IPS-18c (cell line): ENCODE results near the gene LRBA.
"Not testable (repeated sequence)": the region's sequence is repeated elsewhere in the genome, so short reads cannot be mapped to it uniquely, and the experiment has no call there.

ENCODE experiments used
- H3K4me3 ChIP-seq: 2 replicates; pipeline ENCODE4 v1.7.0; 2013; ENCODE audit warnings: low read depth, mild to moderate bottlenecking, low read length, moderate library complexity; ENCODE audit not compliant: insufficient read depth
- H3K9me3 ChIP-seq: one replicate; pipeline ENCODE4 v1.6.1; 2013; ENCODE audit warnings: mild to moderate bottlenecking, low read length, moderate library complexity; ENCODE audit not compliant: control insufficient read depth, insufficient read depth

LRBA gene

GRCh38 chr4:150931796-150932195, 83.3 kb downstream of the LRBA start:
- H3K9me3 ChIP-seq, result no peaks in the 10 kb centered on the region

DNA sequence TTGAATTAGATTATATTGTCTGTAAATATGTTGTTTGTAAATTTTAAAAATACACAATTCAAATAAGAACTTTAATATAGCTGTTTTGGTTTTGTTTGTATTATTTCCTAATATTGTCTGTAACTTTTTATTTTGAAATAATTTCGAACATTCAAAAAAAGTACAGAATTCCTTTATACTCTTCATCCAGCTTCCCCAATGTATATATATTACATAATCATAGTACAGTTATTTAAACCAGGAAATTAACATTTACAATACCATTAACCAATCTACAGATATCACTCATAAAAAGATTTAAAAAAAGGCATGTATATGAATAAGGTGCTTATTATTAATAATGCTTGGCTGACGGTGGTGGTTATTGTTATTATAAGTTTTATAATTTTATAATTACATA, 84.1 kb downstream of the LRBA start:
- Histone ChIP-seq H3K4me3 (no peak overlapping the region), H3K9me3 (no peaks in the 10 kb centered on the region)

More at GRCh38 chr4:150931796-150932195, 83.3 kb downstream of the LRBA start:
- H3K4me3 ChIP-seq, result no peak overlapping the region

GRCh38 chr4:150923945-150924344, 91.1 kb downstream of the LRBA start:
- H3K9me3 ChIP-seq, result no peaks in the 10 kb centered on the region
- no peak overlapping the region for H3K4me3 ChIP-seq

DNA sequence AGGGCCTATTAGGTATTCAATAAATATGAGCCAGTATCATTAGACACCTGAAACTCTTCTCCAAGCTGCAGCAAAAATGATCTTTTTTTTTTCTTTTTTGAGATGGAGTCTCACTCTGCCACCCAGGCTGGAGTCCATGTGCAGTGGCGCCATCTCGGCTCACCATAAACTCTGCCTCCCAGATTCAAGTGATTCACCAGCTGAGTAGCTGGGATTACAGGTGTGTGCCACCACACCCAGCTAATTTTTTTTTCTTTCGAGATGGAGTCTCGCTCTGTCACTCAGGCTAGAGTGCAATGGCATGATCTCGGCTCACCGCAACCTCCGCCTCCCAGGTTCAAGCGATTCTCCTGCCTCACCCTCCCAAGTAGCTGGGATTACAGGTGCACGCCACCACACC, 93.6 kb downstream of the LRBA start:
- H3K4me3 ChIP-seq, H3K9me3 ChIP-seq: not testable (repeated sequence)

DNA sequence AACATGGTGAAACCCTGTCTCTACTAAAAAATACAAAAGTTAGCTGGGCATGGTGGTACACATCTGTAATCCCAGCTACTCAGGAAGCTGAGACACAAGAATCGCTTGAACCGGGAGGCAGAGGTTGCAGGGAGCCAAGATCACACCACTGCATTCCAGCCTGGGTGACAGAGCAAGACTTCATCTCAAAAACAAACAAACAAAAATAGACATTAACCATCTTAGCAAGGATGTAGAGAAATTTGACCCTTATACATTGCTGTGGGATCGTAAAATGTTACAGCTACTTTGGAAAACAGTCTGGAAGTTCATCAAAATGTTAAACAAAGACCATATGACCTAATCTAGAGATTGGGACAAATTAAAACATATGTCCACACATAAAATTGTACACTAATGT, 96.5 kb downstream of the LRBA start:
- H3K9me3 ChIP-seq, H3K4me3 ChIP-seq: not testable (repeated sequence)

DNA sequence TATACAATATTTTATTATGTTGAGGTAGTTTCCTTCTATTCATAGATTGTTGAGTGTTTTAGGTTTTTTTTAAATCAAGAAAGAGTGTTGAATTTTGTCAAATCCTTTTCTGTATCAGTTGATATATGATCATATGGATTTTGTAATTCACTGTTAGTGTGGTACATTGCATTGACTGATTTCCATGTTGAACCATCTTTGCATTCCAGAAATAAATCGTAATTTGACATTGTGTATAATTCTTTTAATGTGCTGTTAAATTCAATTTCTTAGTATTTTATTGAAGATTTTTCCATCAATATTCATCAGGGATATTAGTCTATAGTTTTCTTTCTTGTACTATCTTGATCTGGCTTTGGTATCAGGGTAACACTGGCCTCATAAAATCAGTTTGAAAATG, 103.8 kb downstream of the LRBA start:
- H3K9me3 ChIP-seq, result no peaks in the 10 kb centered on the region
- no peak overlapping the region for H3K4me3 ChIP-seq

GRCh38 chr4:150909116-150909515, 106.0 kb downstream of the LRBA start:
- no peaks in the 10 kb centered on the region for H3K9me3 ChIP-seq
- no peak overlapping the region for H3K4me3 ChIP-seq

GRCh38 chr4:150906987-150907633, 108.0 kb downstream of the LRBA start:
- Histone ChIP-seq H3K4me3 (no peak overlapping the region), H3K9me3 (no peaks in the 10 kb centered on the region)

- H3K9me3 ChIP-seq, result no peaks in the 10 kb centered on the region
- no peak overlapping the region for H3K4me3 ChIP-seq
Measured at GRCh38 chr4:150904671-150905070, 110.4 kb downstream of the LRBA start.

DNA sequence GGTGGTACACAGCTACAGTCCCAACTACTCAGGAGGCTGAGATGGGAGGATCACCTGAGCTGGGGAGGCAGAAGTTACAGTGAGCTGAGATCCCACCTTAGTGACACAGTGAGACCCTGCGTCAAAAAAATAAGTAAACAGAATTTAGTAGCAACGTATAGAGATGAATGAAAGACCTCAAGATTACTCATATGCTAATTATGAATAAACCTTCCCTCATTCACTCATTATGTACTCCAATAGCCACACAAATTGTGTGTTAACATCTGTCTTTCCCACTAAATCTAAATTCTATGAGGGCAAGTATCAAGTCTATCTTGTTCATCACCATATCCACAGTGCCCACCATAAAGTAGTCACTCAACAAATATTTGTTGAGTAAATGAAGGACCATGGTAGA, 111.5 kb downstream of the LRBA start:
- no peak overlapping the region for H3K4me3 ChIP-seq
- H3K9me3 ChIP-seq, result no peaks in the 10 kb centered on the region

DNA sequence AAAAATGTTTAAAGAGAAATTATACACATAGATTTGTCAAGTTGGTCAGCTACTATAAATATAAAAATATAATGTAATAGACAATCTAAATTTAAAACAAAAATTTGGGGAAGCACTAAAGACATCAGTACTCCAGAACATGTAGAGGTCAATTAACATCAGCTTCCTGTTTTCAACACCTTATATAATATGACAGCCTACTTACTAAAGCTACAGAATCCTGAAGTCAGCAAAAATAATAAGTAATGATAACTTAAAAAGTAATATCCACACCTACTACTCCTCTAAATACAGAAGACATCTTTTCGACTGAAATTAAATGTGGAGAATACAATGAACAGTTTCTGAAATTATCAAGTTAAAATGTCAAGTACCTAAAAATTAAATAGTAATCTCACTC, 118.6 kb downstream of the LRBA start:
- H3K9me3 ChIP-seq, result no peaks in the 10 kb centered on the region

GRCh38 chr4:150890246-150890645, 124.8 kb downstream of the LRBA start:
- no peak overlapping the region for H3K4me3 ChIP-seq

More for the DNA sequence above, 118.6 kb downstream of the LRBA start:
- H3K4me3 ChIP-seq, result no peak overlapping the region

DNA sequence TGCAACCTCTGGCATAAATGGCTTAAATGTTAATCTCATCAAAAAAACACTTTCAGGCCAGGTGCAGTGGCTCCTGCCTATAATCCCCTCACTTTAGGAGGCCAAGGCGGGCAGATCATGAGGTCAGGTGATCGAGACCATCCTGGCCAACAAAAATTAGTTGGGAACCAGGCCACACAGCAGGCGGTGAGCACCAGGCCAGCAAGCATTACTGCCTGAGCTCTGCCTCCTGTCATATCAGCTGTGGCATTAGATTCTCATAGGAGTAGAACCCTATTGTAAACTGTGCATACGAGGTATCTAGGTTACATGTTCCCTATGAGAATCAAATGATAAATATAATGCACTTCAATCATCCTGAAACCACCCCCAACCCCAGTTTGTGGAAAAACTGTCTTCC, 125.8 kb downstream of the LRBA start:
- Histone ChIP-seq H3K4me3 (no peak overlapping the region), H3K9me3 (no peaks in the 10 kb centered on the region)

More at GRCh38 chr4:150890246-150890645, 124.8 kb downstream of the LRBA start:
- no peaks in the 10 kb centered on the region for H3K9me3 ChIP-seq

DNA sequence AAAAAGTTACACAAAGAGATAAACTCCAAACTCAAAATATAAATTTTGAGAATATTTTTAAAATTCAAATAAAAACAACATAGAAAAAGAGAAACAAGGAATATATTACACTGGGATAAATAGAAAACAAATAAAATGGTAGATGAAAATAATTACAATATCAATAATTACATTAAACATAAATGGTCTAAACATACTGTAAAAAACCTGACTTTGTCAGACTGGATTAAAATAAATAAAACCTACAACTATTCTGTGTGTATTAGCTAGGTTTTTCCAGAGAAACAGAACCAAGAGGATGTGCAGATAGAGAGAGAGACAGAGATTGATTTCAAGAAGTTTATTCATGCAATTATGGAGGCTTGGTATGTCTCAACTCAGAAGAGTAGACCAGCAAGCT, 126.5 kb downstream of the LRBA start:
- no peak overlapping the region for H3K4me3 ChIP-seq
- no peaks in the 10 kb centered on the region for H3K9me3 ChIP-seq

- no peaks in the 10 kb centered on the region for H3K9me3 ChIP-seq
- no peak overlapping the region for H3K4me3 ChIP-seq
Measured at GRCh38 chr4:150888217-150888616, 126.9 kb downstream of the LRBA start.

DNA sequence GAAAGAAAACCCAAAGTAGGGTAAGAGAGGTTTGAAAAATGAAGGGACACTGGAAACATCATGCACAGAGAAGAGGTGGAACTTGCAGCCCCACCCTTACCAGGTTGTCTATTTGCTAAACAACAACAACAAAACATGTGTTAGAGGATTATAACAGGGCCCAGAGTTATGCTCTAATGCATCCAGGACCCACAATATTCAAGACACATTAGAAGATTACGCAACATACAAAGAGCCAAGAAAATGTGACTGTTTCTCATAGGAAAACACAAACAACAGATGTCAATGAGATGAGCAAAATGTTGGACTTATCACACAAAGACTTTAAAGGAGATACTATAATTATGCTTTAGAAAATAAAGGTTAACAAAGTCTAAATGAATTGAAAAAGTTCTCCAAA, 128.5 kb downstream of the LRBA start:
- Histone ChIP-seq H3K4me3 (no peak overlapping the region), H3K9me3 (no peaks in the 10 kb centered on the region)

- H3K4me3 ChIP-seq, result no peak overlapping the region
Measured at GRCh38 chr4:150884625-150885024, 130.5 kb downstream of the LRBA start.

DNA sequence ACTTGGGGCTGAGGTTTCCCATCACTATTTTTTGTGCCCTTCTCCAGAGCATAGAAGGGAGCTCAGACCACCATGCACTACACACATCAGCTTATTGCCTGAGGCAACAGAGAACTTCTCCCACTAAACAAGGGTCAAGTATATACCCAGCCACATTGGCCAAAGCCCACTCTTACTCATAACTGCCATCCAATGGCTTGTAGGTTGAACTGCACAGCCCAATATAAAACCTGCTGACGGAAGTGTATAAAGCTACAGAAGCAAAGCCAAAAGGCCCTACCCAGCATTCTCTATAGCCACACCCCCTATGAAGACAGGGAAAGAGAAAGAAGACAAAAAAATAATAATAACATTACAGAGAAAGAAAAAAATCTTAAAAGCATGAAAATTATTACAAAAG, 139.7 kb downstream of the LRBA start:
- no peaks in the 10 kb centered on the region for H3K9me3 ChIP-seq

More at GRCh38 chr4:150884625-150885024, 130.5 kb downstream of the LRBA start:
- H3K9me3 ChIP-seq, result no peaks in the 10 kb centered on the region

More for the DNA sequence above, 139.7 kb downstream of the LRBA start:
- no peak overlapping the region for H3K4me3 ChIP-seq
